Activated naive CD4-positive, alpha-beta T cell treated with anti-CD3 and anti-CD28 coated beads, Interleukin-2, amount 50 U/mL, for 16 hours (primary cell): ENCODE results near the gene GPI.
"Not testable (repeated sequence)": the region's sequence is repeated elsewhere in the genome, so short reads cannot be mapped to it uniquely, and the experiment has no call there.

Experiments
- DNase-seq: peaks from one replicate; pipeline ENCODE4 v3.0.0-alpha.2; 2020

The GPI gene

DNA sequence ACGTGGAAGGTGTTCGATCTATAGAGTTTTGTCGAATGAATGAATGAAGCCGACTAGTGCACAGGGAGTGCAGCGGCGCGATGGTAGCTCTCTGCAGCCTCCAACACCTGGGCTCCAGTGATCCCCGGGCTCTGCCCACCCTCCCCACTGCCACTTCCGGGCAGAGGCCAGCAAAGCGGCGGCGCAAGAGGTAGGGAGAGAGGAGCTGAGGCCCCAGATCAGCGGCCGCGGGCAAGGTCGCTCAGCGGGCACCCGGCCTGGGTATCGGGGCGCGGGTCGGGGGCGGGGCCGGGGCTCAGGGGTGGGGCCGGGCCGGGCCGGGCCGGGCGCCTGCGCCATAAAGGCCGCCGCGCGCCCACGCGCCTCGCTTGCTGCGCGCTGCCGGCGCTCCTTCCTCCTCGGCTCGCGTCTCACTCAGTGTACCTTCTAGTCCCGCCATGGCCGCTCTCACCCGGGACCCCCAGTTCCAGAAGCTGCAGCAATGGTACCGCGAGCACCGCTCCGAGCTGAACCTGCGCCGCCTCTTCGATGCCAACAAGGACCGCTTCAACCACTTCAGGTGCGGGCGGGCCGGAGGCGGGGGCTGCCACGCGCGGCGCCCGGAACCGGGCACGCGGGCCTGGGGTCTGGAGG, at the start of gene GPI:
GPI (plus strand) TSS at position 367 of the 633 bp plus-strand sequence; CDS start at position 438, 71 bp downstream.
- DNase-seq: peak; percentile 79

DNA sequence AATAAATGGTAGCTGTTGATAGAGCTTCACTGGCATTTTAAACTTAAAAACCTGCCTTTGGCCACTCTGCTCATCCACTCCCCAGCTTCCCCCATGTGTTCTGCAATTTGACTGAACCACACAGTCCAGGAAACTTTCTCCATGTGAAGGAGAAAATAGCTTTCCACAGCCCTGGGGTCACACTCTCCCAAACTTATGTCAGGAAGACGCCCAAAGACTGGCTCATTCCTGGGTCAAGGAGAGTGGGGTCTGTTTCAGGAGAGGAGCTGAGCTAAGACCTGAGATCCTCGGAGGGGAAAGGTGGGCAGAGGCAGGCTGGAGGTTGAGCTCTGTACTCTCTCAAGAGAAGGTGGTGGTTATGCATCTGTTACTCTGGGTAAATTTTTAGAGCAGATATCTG, 48.7 kb upstream of the GPI start:
- DNase-seq: no peak

DNA sequence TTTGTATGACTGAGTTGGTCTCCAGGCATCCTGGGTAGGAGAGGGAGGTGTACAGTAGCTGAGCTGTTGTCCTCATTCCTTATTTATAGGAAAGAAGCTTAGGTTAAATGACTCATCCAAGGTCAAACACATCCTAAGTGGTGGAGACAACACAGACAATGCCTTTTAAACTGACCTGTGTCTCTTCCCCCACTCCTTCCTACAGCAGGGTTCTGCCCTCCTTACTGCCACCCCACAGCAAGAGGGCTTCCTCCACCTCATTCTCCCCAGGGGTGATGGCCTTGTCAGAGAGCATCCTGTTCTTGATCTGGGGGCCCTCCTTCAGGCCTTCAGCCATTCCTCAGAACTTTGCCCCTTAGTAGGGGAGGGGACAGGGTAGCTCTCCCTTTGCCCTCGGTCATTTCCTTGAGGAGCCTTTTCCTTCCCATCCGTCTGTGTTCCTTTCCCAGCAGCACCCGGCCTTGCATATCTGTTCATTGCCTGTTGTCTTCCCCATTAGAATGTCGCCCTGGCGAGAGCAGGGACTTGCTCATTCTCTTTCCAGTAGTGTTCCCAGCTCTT, 48.2 kb upstream of the GPI start:
- no peak for DNase-seq

DNA sequence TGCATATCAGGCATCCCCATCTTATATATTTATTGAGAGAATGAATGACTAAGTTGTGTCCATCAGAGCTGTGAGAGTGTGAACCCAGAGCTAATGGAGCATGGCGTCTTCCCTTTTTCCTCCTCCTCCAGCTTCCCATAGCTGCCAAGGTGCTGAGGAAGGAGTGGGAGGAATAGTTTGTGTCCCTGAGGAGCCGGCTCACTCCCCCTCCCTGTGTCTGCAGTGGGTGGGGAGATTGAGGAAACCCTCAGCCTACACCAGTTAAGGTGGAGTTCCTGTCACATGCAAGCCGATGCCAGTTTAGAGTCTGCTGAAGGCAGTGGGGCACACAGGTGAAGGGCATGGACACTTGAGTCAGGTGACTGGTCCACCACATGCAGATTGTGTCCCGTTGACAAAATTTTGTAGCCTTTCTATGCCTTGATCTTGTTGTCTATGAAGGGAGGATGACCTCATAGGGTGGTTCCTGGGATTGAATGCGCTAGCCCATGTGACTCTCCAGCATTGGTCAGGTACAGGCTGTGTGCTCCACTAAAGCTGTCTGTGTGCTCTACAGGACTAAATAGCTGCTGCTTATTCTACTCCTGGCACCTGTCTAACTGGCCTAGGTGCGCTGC, 47.6 kb upstream of the GPI start:
- no peak for DNase-seq

DNA sequence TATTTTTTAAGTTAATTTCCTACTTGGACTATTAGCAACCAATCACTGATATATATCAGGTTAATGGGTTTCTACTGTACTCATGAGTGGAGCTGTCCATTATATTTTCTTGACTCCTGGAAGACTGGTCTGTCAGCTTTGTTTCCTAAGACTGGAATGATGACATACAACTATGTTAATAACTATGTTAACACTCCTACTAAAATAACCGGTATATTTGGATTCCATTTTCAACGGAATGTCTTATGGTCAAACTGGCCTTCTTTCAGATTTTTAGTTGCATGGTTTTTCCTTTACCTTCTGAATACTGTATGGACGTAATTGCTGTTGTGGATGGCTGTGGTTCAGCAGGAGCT, 45.8 kb upstream of the GPI start:
- no peak for DNase-seq

DNA sequence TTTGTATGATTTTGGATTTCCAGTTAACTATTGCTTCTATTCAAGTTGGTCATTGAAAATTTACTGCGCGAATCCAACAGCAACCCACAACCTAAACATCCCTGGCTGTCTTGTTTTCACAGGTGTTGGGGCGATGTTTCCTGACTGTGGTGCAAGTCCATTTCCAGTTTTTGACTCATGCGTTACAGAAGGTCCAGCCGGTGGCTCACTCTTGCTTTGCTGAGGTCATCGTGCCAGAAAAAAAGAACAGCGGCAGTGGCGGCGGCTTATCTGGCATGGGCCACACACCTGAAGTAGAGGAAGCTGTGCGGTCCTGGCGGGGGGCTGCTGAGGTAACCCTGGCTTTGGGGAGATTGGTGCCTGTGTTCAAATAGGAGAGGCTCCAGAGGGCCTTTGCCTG, 45.2 kb upstream of the GPI start:
- DNase-seq: no peak

DNA sequence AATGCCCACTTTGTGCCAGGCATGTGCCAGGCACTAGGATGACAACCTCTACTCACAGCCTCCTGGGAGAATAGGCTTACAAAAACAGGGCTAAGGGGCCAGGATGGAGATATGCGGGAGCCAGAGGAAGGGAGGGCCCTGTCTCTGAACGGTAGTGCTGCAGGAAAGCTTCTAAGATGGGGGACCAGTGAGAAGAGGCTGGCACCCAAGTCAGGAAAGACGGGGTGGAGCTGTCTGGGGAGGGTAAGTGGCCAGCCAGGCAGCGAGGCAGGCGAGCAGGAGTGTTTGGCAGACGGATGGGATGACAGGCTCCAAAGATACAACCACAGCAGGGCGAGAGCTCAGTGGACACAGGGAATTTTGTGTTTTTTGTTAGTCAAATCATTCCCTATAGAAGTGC, 44.7 kb upstream of the GPI start:
- no peak for DNase-seq

DNA sequence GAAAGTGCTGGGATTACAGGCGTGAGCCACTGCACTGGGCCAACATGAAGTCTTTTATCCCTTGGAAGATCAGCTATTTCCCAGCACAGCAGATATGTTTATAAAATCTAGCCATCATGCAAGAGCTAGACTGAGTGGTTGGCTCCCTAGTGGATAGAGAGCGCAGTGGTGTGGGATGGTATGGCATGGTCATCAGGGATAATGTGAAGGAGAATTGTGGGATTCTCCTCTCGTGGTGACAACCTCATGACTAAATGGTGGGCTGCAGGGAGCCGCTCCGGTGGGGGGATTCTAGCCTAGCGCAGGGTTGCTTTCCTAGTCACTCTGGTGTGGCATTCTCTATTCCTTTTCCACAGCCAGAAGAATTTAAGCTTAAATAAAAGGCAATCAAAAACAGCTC, 43.3 kb upstream of the GPI start:
- DNase-seq: no peak

DNA sequence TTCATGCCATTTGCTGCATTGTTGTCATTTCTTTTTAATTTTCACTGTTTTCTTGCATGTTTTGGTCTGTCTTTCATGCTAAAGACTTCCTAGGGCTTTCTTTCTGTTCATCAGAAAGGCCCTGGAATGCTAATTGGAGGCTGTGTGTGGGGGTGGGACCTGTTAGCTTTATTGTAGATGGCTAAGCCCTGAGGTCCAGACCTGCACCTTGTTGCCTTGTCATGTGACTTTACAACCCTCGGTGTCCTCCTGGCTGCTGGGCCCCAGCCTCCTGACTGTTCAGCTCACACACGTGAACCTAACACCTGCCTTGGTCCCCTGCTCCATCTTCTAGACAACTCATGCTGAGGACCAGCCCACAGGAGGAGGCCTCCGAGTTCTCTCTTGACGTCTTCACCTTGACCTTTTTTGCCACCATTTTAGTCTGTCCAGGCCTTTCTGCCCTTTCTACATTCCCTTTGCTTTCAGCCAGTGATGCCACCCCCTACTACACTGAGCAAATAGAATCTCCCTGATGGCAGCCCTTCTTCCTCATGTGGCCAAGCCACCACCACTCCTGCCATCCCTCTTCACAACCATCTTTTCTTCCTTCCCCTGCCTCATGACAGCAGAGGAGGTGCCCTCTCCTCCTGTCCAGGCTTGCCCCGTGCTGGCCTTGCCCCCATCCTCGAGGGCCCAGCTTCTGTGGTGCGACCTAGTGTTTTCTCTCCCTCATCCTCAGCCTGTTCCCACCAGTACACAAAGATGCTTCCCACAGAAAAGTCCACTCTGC, 41.4 kb upstream of the GPI start:
- no peak for DNase-seq

DNA sequence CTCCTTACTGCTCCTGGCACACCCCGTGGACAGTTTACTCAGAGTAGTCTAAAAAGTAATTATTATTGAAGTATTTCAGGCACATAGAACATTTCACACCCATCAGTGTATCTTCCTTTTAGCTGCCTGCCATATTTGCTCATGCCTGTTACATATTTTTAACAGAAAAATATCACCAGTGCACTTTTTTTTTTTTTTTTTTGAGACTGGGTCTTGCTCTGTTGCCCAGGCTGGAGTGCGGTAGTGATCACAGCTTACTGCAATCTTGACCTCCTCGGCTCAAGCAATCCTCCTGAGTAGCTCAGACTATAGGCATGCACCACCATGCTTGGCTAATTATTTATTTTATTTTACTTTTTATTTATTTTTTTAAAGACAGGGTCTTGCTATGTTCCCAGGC, 40.7 kb upstream of the GPI start:
- DNase-seq: no peak

DNA sequence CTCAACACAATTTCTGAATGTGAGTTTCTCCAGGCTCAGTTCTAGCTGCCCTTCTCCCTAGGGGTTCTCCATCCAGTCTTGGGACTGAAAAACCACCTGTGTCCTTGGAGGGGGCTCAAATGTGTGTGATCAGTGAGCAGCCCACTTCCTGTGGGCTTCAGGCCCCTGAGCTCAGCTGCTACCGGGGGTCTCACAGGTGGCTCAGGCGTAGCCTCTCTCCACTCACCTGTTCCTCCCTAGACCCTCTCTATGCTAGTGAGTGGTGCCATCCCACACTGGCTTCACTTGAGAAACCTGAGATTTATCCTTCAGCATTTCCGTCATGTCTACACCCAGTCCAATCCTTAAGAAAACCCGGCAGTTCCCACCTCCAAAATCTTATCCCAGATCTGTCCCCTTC, 39.8 kb upstream of the GPI start:
- no peak for DNase-seq

DNA sequence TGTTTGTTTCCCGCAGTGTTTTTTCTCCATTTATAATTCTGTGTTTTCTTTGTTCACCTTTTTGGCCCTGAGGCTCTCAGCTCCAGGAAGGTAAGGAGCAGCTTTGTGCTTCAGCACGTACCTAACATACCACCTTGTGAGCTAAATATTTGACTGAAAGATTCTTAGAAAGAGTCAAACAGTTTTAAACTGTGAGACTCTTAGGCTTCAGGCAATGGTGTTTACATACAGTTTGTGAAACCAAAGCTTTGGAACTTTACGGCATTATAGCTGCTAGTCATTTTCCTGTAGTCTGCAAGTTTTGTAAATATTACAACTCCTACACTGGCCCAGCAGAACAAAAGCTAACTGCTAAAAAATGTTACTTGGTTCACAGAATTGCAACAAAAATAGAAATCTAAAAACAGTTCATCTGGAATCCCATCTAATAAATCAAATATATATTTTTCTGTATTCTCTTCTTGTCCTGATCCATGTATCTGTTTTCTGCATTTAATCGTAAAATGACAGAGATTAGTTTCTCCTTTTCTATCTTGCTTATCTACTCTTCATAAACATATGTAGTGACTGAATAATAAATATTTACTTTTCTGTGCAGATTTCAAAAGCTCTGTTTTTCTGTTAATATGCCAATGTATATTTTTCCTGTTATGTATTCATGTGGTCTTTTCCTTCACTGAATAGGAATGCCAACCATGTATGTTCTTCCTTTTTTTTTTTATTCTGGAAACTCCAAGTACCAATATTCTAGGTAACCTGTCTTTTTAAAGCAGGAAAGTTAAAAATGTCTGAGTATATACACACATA, 38.8 kb upstream of the GPI start:
- DNase-seq: no peak

DNA sequence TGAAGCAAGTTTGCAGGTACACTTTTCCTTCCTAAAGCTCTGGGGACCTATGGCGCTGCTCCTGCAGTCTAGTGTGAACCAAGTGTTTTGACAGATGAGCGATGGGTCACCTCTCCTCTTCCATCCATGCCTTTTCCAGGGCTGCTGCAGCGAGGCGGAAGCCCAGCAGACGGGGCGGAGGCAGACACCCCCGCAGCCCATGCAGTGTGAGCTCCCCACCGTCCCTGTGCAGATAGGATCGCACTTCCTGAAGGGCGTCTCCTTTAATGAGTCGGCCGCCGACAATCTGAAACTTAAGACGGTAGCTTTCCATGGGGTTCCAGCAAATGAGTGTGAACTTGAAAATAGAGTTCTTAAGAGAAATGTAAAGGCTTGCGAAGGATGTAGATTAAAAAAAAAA, 37.1 kb upstream of the GPI start:
- DNase-seq: no peak

DNA sequence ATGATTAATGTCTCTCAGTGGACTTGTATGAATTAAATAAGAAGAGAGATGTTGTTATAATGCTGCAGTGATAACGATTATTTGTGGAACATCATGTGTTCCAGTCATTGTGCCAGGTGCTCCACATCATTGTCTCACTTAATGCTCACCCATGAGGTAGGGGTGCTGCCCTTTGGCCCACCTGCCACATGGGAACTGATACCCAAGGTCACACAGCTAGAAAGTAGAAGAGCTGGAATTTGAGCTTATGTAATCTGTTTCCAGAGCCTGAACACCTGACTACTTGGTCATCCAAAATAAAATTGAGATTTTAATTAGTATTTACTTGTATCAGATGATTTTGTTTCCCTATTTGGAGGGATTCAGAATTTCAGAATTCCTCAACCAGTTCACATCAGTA, 36.0 kb upstream of the GPI start:
- DNase-seq: no peak

DNA sequence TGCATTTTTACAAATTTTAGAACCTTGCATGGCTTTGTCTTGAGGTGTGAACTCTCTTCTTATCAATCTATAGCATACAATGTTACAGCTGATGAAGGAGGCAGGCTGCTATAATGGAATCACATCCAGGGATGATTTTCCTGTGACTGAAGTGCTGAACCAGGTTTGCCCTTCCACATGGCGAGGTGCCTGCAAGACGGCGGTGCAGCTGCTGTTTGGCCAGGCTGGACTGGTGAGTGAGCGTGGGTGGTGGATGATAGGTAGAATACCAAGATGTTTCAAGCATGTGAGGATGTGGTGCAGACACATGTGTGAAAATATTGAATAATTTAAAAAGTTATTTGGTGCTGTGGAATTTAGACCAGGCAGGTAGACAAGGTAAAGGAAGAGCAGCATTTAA, 34.9 kb upstream of the GPI start:
- no peak for DNase-seq

DNA sequence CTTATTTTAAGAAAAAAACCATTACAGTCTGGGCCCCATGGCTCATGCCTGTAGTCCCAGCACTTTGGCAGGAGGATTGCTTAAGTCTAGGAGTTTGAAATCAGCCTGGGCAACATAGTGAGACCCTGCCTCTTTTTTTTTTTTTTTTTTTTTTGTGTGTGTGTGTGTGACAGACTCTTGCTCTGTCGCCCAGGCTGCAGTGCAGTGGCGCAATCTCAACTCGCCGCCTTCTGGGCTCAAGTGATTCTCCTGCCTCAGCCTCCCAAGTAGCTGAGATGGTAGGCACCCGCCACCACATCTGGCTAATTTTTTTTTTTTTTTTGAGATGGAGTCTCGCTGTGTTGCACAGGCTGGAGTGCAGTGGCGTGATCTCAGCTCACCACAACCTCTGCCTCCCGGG, 34.4 kb upstream of the GPI start:
- DNase-seq: not testable (repeated sequence)

DNA sequence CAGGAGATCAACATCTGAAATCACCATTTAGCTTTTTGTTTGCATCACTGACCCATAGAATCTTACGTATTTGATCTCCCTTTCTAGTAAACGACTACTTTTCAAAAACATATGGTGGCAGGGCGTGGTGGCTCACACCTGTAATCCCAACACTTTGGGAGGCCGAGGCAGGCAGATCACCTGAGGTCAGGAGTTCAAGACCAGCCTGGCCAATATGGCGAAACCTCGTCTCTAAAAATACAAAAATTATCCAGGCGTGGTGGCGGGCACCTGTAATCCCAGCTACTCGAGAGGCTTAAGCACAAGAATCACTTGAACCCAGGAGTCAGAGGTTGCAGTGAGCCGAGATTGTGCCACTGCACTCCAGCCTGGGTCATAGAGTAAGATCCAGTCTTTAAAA, 33.4 kb upstream of the GPI start:
- not testable (repeated sequence) for DNase-seq

DNA sequence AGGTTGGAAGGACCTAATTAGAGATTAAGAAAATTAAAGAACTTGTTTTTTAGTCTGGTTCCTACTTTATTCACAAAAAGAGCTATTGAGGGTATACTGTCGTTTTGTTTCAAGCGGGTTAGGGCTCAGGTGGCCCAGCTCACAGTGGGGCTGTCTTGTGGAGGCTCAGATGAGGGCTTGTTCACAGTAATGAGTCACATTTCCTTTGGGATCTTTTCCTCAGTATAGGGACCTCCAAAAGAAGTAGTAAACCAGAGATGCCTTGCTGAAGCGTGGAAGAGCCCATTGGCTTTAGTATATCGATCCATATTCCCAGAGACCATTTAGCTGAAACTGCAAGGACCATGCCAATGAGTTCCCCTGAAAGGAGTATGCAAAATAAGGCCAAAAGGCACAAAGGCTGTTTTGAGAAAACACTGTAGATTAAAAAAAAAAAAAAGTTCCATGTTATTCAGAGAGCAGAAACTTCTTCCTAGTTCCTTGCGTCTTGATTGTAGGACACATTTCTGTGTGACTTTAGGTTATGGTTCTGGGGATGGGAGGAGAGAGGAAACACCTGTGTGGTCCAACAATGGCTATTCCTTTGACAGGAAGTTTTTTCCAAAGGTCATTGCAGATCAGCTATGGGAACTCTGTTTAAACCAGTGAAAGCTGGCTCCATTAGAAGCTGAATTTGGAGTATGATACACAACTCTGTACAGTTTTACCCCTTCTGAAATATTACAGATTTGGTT, 32.8 kb upstream of the GPI start:
- no peak for DNase-seq

DNA sequence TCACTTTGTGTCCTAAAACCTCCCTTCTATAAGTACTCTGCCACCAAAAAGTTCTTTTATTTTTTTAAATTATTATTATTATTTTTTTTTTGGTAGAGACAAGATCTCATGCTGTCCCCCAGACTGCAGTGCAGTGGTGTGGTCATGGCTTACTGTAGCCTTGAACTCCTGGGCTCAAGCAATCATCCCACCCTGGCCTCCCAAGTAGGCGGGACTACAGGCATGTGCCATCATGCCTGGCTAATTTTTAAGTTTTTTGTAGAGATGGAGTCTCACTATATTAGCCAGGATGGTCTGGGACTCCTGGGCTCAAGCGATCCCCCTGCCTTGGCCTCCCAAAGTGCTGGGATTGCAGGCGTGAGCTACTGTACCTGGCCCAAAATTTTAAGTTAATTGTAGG, 29.1 kb upstream of the GPI start:
- no peak for DNase-seq

DNA sequence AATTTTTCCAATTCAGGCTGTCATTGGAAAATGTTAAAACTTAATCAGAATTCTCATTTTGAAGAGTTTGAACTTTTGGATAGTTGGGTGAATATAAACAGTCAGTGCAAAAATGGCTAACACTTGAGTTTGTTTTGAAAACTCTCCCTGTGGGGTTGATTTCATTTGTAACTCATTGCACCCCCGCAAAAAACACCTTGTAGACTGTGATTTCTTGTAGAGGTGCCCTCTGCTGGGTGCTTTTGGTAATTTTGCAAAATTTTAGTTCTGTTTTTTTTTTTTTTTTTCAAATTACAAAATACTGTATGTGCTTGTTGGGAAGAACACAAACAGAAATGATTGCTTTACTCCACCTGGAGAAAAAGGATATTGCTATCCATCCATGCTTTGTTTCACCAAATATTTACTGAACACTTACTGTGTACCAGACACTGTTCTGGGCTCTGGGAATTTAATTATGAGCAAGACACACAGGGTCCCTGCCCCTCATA, 28.2 kb upstream of the GPI start:
- peak; percentile 49 for DNase-seq

DNA sequence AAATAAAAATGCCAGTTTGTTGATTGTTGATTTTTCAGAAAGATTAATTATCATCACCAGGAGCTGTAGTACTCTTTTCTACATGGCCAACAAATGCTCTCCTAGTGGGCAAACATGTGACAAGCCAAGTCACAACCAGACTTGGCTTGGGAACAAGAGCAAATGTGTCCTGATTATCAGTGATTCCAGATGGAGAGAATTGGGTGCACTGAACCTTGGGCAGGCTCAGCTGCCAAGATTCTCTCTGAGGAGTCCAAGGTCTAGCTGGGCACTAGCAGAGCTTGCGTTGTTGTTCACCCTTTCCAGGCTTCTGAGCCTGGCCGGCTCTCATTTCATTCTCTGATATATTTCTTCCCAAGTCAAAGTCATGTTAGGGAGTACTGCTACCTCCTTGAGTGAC, 27.3 kb upstream of the GPI start:
- DNase-seq: no peak

DNA sequence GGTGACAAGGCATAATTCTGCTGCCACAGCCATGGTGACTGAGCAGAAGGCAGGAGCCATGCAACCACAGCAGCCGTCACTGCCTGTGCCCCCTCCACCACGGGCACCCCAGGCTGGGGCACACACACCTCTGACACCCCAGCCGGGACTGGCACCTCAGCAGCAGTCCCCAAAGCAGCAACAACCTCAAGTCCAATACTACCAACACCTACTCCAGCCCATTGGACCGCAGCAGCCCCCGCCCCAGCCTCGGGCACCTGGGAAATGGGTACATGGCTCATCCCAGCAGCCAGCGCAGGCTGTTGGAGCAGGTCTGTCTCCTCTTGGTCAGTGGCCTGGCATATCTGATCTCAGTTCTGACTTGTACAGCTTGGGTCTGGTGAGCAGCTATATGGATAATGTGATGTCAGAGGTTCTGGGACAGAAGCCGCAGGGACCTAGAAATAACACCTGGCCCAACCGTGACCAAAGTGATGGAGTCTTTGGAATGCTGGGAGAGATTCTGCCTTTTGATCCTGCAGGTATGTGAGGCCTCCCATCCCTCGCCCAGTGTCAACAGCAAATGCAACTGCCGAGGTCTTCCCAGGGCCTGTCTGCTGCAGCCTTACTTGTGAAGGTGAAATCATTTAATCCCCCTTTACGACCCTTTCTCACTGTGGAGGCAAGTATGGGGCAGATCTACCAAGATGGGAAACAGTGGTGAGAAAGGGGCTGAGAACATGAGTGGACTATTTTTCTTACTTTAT, 22.9 kb upstream of the GPI start:
- DNase-seq: no peak
